GM23338 (cell line): ENCODE results near the gene TJP2. TPM values are rescaled to one million over a fixed set of nuclear protein-coding genes. Genes with fewer than 3 reads are reported as not detected.

ENCODE experiments used
- ATAC-seq: fragments of 200-7000 bp; cut with Tn5 transposase; 3 replicates; pipeline ENCODE4 v1.9.1; 2020
- DNase-seq: peaks from one replicate; pipeline ENCODE4 v3.0.0-alpha.2; 2015; ENCODE audit warnings: low spot score
- H2AFZ ChIP-seq: fragments of 200-600 bp; sonication (generic); 2 replicates; pipeline ENCODE4 v1.8.0; 2016; ENCODE audit warnings: antibody characterized with exemption, mild to moderate bottlenecking, moderate library complexity
- H3F3A ChIP-seq: fragments of 200-600 bp; sonication (generic); replicated peaks from 2 replicates; pipeline ENCODE4 v1.8.0; 2017; ENCODE audit warnings: antibody characterized with exemption, mixed run types, low read depth
- H3K27ac ChIP-seq: fragments of 200-600 bp; sonication (generic); 2 replicates; pipeline ENCODE4 v1.6.1; 2016; ENCODE audit warnings: low read depth
- H3K27me3 ChIP-seq: fragments of 200-600 bp; sonication (generic); 2 replicates; pipeline ENCODE4 v1.8.0; 2016; ENCODE audit warnings: mild to moderate bottlenecking, mixed run types, moderate library complexity; ENCODE audit not compliant: insufficient read depth
- H3K36me3 ChIP-seq: fragments of 200-600 bp; sonication (generic); 2 replicates; pipeline ENCODE4 v1.8.0; 2016; ENCODE audit warnings: mild to moderate bottlenecking; ENCODE audit not compliant: insufficient read depth
- H3K4me1 ChIP-seq: fragments of 200-600 bp; sonication (generic); 2 replicates; pipeline ENCODE4 v1.8.0; 2016; ENCODE audit warnings: mild to moderate bottlenecking, moderate library complexity; ENCODE audit not compliant: insufficient read depth
- H3K4me2 ChIP-seq: fragments of 200-600 bp; sonication (generic); 2 replicates; pipeline ENCODE4 v1.7.1; 2017; ENCODE audit warnings: mixed run types
- H3K4me3 ChIP-seq: fragments of 200-600 bp; sonication (generic); 2 replicates; pipeline ENCODE4 v1.6.1; 2016; ENCODE audit warnings: mixed run types
- H3K79me2 ChIP-seq: fragments of 200-600 bp; sonication (generic); replicated peaks from 2 replicates; pipeline ENCODE4 v1.8.0; 2017; ENCODE audit warnings: mild to moderate bottlenecking; ENCODE audit not compliant: insufficient read depth
- H3K9me2 ChIP-seq: fragments of 200-600 bp; sonication (generic); 2 replicates; pipeline ENCODE4 v1.8.0; 2017; ENCODE audit not compliant: insufficient read depth
- H4K20me1 ChIP-seq: fragments of 200-600 bp; sonication (generic); replicated peaks from 2 replicates; pipeline ENCODE4 v1.8.0; 2017; ENCODE audit warnings: mild to moderate bottlenecking; ENCODE audit not compliant: insufficient read depth
- H3K27ac Mint-ChIP-seq: 2 replicates; pipeline ENCODE4 v1.8.0; 2020; ENCODE audit warnings: inconsistent platforms, mild to moderate bottlenecking, moderate library complexity, mixed read lengths
- H3K27me3 Mint-ChIP-seq: 3 replicates; pipeline ENCODE4 v1.8.0; 2022; ENCODE audit warnings: low read depth, mild to moderate bottlenecking, moderate library complexity, mixed read lengths, inconsistent platforms; ENCODE audit not compliant: insufficient read depth, poor library complexity
- H3K36me3 Mint-ChIP-seq: 3 replicates; pipeline ENCODE4 v1.8.0; 2021; ENCODE audit warnings: low read depth, mild to moderate bottlenecking, inconsistent platforms, moderate library complexity, mixed read lengths
- H3K4me1 Mint-ChIP-seq: 3 replicates; pipeline ENCODE4 v1.8.0; 2020; ENCODE audit warnings: mild to moderate bottlenecking, inconsistent platforms, mixed read lengths
- H3K4me3 Mint-ChIP-seq: 3 replicates; pipeline ENCODE4 v1.8.0; 2021; ENCODE audit warnings: moderate library complexity, mild to moderate bottlenecking, inconsistent platforms, mixed read lengths
- H3K9me3 Mint-ChIP-seq: 3 replicates; pipeline ENCODE4 v1.8.0; 2020; ENCODE audit warnings: moderate library complexity, mild to moderate bottlenecking, inconsistent platforms, mixed read lengths
- CREB1 ChIP-seq: fragments of 250-450 bp; sonication (Bioruptor Pico); IDR thresholded peaks from 2 replicates; pipeline ENCODE4 v1.5.0; 2020; ENCODE audit warnings: low read depth, mild to moderate bottlenecking, moderate library complexity
- ETS1 ChIP-seq: IDR thresholded peaks from 2 replicates; pipeline ENCODE4 v1.6.1; 2016; ENCODE audit warnings: antibody characterized with exemption
- EZH2 ChIP-seq: fragments of 200-600 bp; sonication (generic); IDR thresholded peaks from one replicate; pipeline ENCODE4 v1.8.0; 2017; ENCODE audit warnings: antibody characterized with exemption, mild to moderate bottlenecking, low read depth; ENCODE audit not compliant: unreplicated experiment
- JUNB ChIP-seq: IDR thresholded peaks from one replicate; pipeline ENCODE4 v1.6.1; 2016; ENCODE audit warnings: antibody characterized with exemption; ENCODE audit not compliant: unreplicated experiment
- POLR2AphosphoS5 ChIP-seq: IDR thresholded peaks from 2 replicates; pipeline ENCODE4 v1.6.1; 2016; ENCODE audit warnings: antibody characterized with exemption, low read depth
- STAT1 ChIP-seq: IDR thresholded peaks from one replicate; pipeline ENCODE4 v1.6.1; 2016; ENCODE audit warnings: antibody characterized with exemption; ENCODE audit not compliant: unreplicated experiment
- ZNF331 ChIP-seq: fragments of 250-450 bp; sonication (Bioruptor Pico); IDR thresholded peaks from 2 replicates; pipeline ENCODE4 v1.5.0; 2020; ENCODE audit warnings: low read depth, mild to moderate bottlenecking, moderate library complexity
- polyA plus RNA-seq: library from polyadenylated mRNA; unstranded; fragments of >200 nt; fragmentation: Nextera tagmentation; extraction: Ambion mirVana; gene quantifications from 2 replicates; pipeline ENCODE4 v1.2.1, GENCODE V29; 2016
- total RNA-seq: library from RNA; depleted of rRNA; stranded (reverse); fragments of >200 nt; shearing (Covaris generic); gene quantifications from 2 replicates; pipeline ENCODE4 v1.2.3, GENCODE V29; 2014
- TF ChIP-seq, protein P1 (sequence below), 2 experiments: fragments of 200-600 bp in 1 of 2; sonication (generic) in 1 of 2; conservative IDR thresholded peaks; 2 replicates each; pipeline versions ENCODE4 v1.5.1 to v1.6.1; 2016 to 2017; ENCODE audit warnings: antibody characterized with exemption in 2 of 2, low read depth in 2 of 2, mild to moderate bottlenecking in 2 of 2, moderate library complexity in 1 of 2

The TJP2 gene
- total and polyA plus RNA-seq, 2 experiments from 2014 or later, result 37.6 to 234 TPM

DNA sequence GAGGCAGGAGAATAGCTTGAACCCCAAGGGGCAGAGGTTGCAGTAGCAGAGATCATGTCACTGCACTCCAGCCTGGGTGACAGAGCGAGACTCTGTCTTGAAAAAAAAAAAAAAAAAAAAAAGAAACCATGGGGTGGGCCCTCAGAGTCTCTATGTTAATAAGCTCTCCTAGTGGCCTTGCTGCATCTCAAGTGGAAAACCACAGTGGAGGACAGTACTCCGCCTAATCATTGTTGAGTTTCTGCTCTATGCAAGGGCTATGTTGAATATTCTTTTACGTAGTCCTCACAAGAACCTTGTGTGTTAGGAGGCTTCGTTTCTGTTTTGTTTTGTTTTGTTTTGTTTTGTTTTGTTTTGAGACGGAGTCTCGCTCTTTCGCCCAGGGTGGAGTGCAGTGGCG, 48.9 kb downstream of the TJP2 start:
- Histone ChIP-seq H3K79me2 (0 out of 2 replicates have a peak, but pooled peaks cover 4% of the 10 kb centered on the region), H2AFZ (no peak overlapping the region), H3K4me3 (no peak overlapping the region), H3K4me1 (peaks cover 16% of the 10 kb centered on the region), H4K20me1 (no peaks in the 10 kb centered on the region), H3K36me3 (peaks cover 27% of the 10 kb centered on the region), H3F3A (0 out of 2 replicates have a peak, but pooled peaks cover 11% of the 10 kb centered on the region), H3K27ac (peak overlapping the region; percentile 67), H3K4me2 (no peak overlapping the region), H3K9me2 (no peaks in the 10 kb centered on the region), H3K27me3 (no peaks in the 10 kb centered on the region)
- Mint-ChIP-seq H3K27ac (no peak overlapping the region), H3K9me3 (no peaks in the 10 kb centered on the region), H3K4me1 (peaks cover 19% of the 10 kb centered on the region), H3K27me3 (peaks cover 4% of the 10 kb centered on the region), H3K4me3 (no peak overlapping the region), H3K36me3 (peaks cover 52% of the 10 kb centered on the region)
- ATAC-seq, result no peak; the same call in 2 of the 3 replicates
- DNase-seq, result no peak
- TF ChIP-seq EZH2 (no peak), JUNB (no peak), ZNF331 (CRISPR knock-in tag) (no peak)

DNA sequence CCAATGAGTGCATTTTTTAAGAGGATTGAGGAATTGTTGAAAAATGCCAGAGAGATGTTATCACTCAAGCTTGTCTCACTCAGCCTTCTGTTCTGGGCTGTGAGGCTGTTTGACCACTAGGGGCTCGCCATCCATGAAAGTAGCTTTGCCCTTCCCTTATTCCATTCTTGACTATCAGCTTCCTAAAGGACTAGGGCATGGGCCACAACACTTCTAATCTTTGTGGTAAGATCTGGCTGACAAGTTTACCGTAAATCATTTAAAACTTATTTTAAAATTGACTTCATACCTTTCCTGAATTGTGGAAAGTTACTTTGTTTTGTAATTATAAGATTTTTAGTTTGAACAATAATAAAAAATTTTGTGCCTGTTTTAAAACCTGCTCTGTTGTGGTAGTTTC, 49.5 kb downstream of the TJP2 start:
- Histone ChIP-seq H4K20me1 (no peaks in the 10 kb centered on the region), H3K36me3 (peaks cover 21% of the 10 kb centered on the region), H2AFZ (no peak overlapping the region), H3K4me1 (peaks cover 22% of the 10 kb centered on the region), H3K27me3 (no peaks in the 10 kb centered on the region), H3F3A (0 out of 2 replicates have a peak, but pooled peaks cover 11% of the 10 kb centered on the region), H3K4me2 (no peak overlapping the region), H3K9me2 (no peaks in the 10 kb centered on the region), H3K27ac (peak overlapping the region; percentile 67; the same call in 1 of the 2 replicates), H3K4me3 (no peak overlapping the region), H3K79me2 (0 out of 2 replicates have a peak, but pooled peaks cover 4% of the 10 kb centered on the region)
- peak overlapping the region; percentile 81; the same call in 1 of the 2 replicates for H3K27ac Mint-ChIP-seq
- ATAC-seq (peak; percentile 98), DNase-seq (peak; percentile 92)
- TF ChIP-seq STAT1 (no peak), POLR2AphosphoS5 (no peak)
- TF ChIP-seq, protein P1, sequence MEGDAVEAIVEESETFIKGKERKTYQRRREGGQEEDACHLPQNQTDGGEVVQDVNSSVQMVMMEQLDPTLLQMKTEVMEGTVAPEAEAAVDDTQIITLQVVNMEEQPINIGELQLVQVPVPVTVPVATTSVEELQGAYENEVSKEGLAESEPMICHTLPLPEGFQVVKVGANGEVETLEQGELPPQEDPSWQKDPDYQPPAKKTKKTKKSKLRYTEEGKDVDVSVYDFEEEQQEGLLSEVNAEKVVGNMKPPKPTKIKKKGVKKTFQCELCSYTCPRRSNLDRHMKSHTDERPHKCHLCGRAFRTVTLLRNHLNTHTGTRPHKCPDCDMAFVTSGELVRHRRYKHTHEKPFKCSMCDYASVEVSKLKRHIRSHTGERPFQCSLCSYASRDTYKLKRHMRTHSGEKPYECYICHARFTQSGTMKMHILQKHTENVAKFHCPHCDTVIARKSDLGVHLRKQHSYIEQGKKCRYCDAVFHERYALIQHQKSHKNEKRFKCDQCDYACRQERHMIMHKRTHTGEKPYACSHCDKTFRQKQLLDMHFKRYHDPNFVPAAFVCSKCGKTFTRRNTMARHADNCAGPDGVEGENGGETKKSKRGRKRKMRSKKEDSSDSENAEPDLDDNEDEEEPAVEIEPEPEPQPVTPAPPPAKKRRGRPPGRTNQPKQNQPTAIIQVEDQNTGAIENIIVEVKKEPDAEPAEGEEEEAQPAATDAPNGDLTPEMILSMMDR (conservative IDR thresholded peaks at IDR 0.05; ENCODE audit: low read depth in 2 of 2), result peak; percentile 76 to 84
- peaks cover 48% of the 10 kb centered on the region for H3K36me3 Mint-ChIP-seq
- no peaks in the 10 kb centered on the region for H3K9me3 Mint-ChIP-seq
- peaks cover 4% of the 10 kb centered on the region for H3K27me3 Mint-ChIP-seq
- H3K4me1 Mint-ChIP-seq, result peaks cover 23% of the 10 kb centered on the region
- no peak overlapping the region for H3K4me3 Mint-ChIP-seq

GRCh38 chr9:69229367-69229766, 55.3 kb downstream of the TJP2 start:
- Mint-ChIP-seq H3K27ac (peak overlapping the region; percentile 67), H3K27me3 (no peaks in the 10 kb centered on the region), H3K36me3 (peaks cover 41% of the 10 kb centered on the region), H3K4me3 (no peak overlapping the region; the same call in 2 of the 3 replicates), H3K4me1 (peaks cover 64% of the 10 kb centered on the region), H3K9me3 (no peaks in the 10 kb centered on the region; the same call in 2 of the 3 replicates)
- Histone ChIP-seq H3K36me3 (peaks cover 9% of the 10 kb centered on the region; the same call in 1 of the 2 replicates), H3K9me2 (no peaks in the 10 kb centered on the region), H3K79me2 (no peaks in the 10 kb centered on the region), H3K27me3 (no peaks in the 10 kb centered on the region), H3K4me3 (no peak overlapping the region), H4K20me1 (no peaks in the 10 kb centered on the region), H3K27ac (peak overlapping the region; percentile 92), H3F3A (0 out of 2 replicates have a peak, but pooled peaks cover 7% of the 10 kb centered on the region), H3K4me2 (peak overlapping the region; percentile 11; the same call in 1 of the 2 replicates), H2AFZ (no peak overlapping the region), H3K4me1 (peaks cover 69% of the 10 kb centered on the region)
- DNase-seq (peak; percentile 43), ATAC-seq (peak; percentile 55)
- TF ChIP-seq EZH2 (no peak), CREB1 (CRISPR knock-in tag) (no peak), ETS1 (no peak), POLR2AphosphoS5 (no peak)
